Central memory CD4-positive, alpha-beta T cell (primary cell): ENCODE measurements around the gene ZBTB39.
"Not testable (repeated sequence)": the region's sequence is repeated elsewhere in the genome, so short reads cannot be mapped to it uniquely, and the experiment has no call there.

Experiments used
- DNase-seq: peaks from one replicate; pipeline ENCODE4 v3.0.0; 2022

Gene ZBTB39

DNA sequence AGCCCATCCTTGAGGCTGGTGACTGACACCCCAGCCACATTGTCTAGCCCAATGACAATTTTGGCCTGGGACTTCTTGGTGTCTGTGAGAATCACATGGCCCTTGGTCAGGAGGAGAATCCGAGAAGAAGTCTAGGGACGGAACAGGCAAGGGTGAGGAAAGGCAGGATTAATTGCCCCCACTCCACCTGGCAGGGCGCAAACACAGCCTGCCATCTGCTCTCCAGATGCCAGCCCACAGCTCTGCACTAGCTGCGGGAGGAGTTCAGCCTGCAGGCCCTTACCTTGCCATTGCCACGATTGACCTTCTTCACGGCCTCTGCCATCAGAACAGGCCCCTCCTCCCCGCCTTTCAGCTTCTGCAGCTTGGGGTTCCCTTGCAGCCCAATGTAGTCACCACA lies 23.1 kb upstream of the ZBTB39 start:
- no peak for DNase-seq

- DNase-seq = no peak
These were observed 21.4 kb upstream of the ZBTB39 start for GRCh38 chr12:57027805-57028153.

DNA sequence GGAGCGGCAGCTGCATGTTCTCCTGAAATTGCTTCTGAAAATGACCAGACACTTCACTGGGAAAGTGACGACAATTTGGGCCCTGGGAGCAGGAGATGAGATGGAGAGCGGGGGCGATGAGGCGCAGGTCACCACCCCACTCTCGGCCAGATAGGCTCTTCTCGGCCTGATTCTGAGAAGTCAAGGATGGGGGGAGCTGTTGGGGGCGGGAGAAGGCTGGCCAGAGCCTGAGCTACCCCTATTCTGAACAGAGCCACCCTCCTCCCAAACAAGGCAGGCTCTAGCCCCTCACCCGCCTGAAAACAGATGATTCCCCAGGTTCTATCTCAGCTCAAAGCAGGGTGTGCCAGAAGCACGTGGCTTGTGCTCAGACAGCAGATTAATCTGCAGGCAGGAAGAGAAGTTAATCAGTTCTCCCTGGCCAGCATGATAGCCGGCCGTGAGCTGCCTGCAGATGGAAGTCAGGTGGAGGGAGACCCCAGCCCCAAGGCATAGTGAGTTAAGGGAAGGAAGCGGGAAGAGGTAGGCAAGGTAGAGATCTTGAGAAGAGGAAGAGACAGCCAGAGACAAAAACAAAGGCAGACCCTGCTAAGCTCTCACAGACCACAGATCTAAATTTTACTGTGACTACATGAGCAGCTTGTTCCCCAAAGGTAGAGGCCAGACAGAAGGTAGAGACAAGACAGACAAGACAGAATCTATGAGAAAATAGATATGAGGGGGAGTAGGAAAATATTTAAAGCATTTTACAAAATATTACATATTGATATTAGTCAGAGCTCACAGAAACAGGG lies 20.9 kb upstream of the ZBTB39 start:
- DNase-seq = no peak

DNA sequence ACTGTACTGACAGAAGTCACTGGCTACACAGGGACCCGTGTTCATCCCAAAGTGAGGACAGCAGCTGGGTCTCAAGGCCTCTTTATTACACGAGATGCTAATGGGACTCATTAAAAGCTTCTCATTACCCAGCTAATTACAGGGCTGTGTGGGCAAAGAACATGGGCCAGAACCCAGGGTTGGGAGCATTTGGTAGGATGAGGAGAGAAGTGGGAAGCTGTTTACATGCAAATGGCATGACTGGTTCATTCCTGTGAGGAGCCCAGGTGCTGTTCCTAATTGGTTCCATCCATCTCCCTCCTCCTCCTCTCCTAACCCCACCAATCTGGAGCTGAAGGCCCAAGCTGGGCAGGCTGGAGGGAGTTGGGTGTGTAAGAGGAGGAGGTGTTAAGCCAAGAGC lies 18.9 kb upstream of the ZBTB39 start:
- DNase-seq = no peak

DNA sequence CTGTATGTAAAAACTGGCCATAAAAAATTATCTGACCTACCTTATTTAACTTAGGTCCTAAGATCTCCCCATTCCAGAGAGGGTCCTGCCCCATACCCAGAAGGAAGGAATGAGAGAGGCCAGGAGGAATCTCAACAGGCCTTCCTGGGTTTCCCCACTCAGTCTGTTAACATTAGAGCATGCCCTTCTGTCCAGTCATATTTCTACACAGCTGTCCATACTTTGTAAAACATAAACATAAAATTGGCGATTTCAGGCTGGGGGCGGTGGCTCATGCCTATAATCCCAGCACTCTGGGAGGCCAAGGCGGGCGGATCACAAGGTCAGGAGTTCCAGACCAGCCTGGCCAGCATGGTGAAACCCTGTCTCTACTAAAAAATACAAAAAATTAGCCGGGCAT lies 16.0 kb upstream of the ZBTB39 start:
- not testable (repeated sequence) for DNase-seq

DNA sequence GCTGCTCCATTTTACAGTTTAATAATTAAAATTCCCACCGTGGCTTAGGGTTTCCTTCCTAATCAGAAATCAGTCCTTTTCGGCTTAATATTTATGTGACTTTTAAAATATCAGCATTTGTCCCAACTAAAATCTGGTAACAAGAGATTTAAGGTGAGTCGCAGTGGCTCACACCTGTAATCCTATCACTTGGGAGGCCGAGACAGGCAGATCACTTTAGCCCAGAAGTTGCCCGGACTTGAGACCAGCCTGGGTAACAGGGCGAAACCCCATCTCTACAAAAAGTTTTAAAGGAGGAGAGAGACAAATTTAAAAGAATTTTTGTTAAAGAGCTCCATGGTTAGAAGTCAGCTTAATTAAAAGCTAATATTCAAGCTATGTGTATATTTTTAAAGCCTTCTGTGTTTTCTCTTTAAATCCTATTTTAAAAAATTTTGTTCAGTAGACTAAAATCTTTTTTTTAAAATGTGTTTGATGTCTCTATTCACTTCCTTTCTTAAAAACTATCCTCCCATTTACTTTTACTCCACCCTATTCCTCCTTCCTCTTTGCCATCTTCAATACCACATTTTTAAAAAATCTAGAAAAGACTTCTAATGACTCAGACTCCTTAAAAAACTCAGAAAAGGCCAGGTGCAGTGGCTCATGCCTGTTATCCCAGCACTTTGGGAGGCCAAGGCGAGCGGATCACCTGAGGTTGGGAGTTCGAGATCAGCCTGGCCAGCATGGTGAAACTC lies 13.8 kb upstream of the ZBTB39 start:
- no peak for DNase-seq

- no peak for DNase-seq
These were observed 12.6 kb upstream of the ZBTB39 start for GRCh38 chr12:57018906-57019305.

DNA sequence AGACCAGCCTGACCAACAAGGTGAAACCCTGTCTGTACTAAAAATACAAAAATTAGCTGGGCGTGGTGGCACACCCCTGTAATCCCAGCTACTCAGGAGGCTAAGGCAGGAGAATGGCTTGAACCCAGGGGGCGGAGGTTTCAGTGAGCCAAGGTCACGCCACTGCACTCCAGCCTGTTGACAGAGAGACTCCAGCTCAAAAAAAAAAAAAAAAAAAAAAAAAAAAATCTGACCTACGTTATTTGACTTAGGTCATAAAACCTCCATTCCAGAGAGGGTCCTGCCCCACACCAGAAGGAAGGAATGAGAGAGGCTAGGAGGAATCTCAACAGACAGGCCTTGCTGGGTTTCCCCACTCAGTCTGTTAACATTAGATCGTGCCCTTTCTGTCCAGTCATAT lies 12.0 kb upstream of the ZBTB39 start:
- DNase-seq = not testable (repeated sequence)

DNA sequence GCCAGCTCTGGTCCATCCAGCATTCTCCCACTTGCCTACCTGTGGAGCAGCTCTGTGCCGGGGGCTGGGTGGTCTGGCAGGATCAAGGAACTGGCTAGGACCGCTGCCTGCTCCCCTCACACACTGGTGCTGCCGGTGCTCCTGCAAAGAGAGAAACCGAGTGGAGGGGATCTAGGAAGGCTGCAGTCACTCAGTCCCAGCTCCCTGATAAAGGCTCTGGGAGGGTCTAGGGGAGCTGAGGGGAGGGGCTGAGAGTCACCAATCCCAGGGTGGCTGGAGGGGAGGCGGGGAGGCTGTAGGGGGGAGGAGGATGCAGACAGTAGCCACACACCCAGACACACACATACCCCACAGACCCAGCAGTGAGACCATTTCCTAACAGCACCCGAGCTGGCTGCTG lies 10.0 kb upstream of the ZBTB39 start, which contains the start of gene TAC3:
Gene TAC3, minus strand, starts transcription at position 182 of the 400 bp plus-strand sequence. CDS start 732 bp downstream, outside the sequence.
- DNase-seq = no peak

DNA sequence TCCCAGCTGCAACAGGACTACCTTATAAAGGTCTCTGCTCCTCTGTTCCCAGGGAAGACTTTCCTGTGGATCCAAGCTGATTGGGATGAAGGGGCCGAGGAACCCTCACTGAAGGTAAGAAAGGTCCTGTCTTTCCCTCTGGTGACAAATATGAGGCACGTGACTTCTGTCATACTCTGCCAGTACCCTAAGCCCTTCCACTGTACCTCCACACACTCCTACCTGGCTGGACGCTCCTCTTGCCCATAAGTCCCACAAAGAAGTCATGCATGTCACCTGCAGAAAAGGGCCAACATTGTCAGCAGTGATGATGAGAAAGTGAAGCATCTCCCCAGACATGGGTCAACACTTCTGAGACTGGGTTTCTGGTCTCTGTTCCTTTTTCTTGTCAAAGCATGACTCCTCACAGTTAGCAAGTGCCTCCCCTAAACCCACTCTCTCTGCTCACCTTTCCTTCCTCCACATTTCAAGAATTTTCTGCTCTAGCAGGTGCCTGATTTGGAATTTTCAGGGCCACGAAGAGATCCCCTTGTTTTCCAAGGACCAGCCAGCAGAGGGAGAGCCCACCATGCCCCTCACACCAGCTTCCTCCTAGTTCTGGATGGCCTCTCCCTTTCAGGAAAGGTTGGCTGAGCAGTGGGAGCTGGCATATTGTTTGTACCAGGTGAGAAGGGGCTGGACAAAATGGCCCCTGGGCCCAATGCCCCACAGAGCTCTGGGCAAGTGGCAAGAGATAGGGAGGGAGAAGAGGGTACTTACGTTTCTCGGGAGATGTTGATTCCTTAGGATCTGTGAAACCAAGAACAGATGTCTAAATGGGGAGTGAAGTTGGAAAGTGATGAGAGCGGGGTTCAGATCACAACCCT lies 6.5 kb upstream of the ZBTB39 start:
- no peak for DNase-seq

- DNase-seq = peak; percentile 34
These were observed 5.4 kb upstream of the ZBTB39 start for GRCh38 chr12:57011438-57012424.

GRCh38 chr12:57010627-57011247 lies 4.4 kb upstream of the ZBTB39 start:
- DNase-seq = no peak

DNA sequence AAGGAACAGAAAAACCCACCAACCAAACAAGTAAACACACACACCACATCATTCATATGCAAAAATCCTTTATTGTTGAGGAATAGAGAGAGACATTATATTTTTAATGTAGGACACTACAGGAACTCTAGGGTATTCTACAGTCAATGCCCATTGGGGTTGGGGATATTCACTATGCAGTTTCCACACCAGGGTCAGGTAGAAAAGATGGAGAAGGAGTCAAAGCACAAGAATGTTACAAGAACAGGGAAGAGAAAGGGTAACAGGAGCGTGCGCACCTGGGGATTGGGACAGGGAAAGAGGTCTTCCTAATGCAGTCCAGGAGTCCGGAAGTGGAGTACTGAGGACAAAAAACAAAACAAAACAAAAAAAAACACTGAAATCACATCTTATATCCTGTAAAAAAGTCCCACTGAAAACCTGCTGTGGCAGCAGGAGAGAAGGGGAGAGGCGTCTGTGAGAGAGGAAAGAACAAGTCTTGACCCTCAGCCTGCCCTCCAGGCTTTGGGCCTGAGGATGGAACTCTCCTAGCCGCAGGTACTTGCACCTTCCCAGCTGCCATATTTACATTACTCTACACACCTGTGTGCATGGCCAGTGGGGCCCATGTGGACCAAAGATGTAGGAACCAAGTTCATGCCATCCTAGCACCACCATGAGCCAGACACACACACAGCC lies 3.7 kb upstream of the ZBTB39 start:
- DNase-seq = no peak

- DNase-seq = peak; percentile 51
These were observed 1.8 kb upstream of the ZBTB39 start for GRCh38 chr12:57008178-57008577.

GRCh38 chr12:57006809-57007475 lies 596 bp upstream of the ZBTB39 start:
- DNase-seq = no peak

DNA sequence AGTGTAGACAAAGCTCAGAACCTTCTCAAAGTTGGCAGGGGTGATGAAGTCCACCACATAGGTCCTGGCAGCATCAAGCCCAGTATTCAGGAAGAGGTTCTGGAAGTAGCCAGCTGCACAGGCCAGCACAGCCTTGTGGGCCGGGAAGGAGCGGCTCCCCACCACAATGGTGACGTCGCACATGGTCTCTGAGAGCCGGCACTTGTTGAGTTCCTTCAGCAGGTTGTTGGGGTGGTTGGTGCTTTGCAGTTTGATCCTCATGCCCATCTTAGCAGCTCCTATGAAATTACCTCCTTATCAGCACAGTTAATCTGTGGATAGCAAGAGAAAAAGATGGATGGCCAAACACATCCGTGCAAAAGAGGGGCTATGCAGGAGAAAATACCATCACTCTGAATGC lies 1.7 kb downstream of the ZBTB39 start:
- no peak for DNase-seq

DNA sequence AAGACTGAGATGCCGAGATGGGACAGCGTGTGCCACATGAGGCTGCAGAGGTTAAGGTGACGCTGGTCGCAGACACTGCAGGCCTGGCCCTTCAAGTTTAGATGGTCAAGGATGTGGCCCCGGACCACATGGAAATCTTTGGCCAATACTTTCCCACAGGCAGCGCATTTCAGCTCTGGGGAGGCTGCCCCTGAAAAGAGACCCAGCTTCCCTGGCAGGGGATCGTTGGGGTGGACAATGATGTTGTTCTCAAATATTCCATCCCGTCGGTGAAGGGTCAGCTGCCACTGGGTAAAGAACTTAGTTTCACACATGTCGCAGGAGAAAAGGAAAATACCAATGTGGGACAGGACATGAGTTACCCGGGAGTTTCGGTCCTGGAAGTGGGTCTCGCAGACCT lies 3.0 kb downstream of the ZBTB39 start:
- DNase-seq = no peak

DNA sequence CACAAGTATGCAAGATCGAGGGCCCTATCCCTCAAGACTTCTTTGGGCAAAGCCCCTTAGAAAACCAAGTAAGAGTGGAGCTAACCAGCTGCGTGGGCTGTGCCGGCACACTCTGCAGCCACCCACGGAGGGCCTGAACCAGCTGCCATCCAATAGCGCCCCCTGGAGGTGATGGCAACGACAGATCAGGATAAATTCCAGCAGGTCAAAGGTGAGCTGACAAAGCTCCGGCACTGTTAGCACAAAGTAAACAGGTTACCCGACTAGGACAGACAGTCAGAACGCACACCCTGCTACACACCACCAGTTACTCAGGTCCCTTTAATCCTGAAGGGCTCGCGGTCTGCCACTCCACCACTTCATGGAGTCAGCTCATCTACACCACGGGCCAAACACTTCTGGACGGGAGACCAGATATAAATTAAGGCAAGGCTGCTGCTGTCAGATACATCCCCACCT lies 4.9 kb downstream of the ZBTB39 start:
- DNase-seq = peak; percentile 67

DNA sequence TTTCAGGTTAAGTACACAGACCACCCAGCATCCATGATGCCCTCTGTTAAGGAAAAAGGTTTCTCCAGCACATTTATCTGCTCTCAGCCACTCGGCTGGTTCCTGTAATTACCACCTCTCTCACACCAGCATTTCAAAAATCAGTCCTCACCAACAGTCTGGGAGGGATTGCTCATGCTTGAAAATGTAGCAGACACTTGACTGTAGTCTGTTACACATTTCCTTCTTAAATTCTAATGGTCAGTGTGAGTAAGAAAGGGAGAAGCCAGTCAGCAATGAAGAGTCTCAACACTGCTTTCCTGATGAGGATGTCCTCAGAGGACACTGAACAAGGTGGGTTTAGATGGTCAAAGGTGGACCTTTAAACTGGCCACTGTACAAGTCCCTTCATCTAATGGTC lies 6.0 kb downstream of the ZBTB39 start:
- no peak for DNase-seq

DNA sequence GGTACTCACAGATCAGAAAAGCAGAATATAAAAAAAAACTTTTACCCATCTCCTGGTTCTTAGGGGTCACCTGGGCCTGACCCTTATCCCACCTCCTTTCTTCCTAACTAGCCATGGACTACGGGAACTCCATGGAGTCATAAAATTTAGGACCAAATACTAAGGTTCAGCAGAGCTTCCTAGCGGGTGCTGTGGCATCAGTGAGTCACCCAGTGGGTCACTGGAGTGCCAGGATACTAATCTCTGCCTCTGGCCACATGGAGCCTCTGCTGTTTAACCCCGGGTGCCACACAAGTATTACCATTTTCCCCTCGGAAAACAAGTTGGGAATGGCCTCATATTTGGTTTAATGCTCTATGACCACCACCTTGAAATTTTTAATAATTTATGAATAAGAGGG lies 6.9 kb downstream of the ZBTB39 start:
- DNase-seq = no peak
